DND-41 (cell line): Measurements from ENCODE around the gene SZRD1.

Source experiments
- CTCF ChIP-seq: IDR thresholded peaks from 2 replicates; pipeline ENCODE4 v1.5.1; 2012; ENCODE audit warnings: borderline replicate concordance, low read length, moderate library complexity, mild to moderate bottlenecking; ENCODE audit not compliant: poor library complexity, severe bottlenecking; ENCODE audit errors: extremely low read depth
- EZH2 ChIP-seq: IDR thresholded peaks from 3 replicates; pipeline ENCODE4 v1.6.1; 2012; ENCODE audit warnings: borderline replicate concordance, low read depth, mild to moderate bottlenecking, moderate library complexity, low read length, inconsistent platforms; ENCODE audit not compliant: severe bottlenecking

- TF ChIP-seq CTCF = no peak
- no peak for TF ChIP-seq EZH2
Observed at GRCh38 chr1:16422041-16422440, 55.0 kb downstream of the SZRD1 start.
